Head of caudate nucleus (tissue), 42 donors: ENCODE data around the gene CHURC1.
A peak's percentile ranks its signal among the peaks of the same experiment; 100 is the strongest.

Experiments used
- DNase-seq, 42 donors: peaks; one replicate each; pipeline versions ENCODE4 v3.0.0 to v3.0.0-alpha.2; 2020 to 2021; ENCODE audit warnings: mixed read lengths in 7 of 42
- intact Hi-C: fragments of 100-400 bp; cut with DNase I; formaldehyde crosslinking; loops from one replicate; pipeline ENCODE4 v1.15.0; 2022

The CHURC1 gene

GRCh38 chr14:64932231-64932630, 18.0 kb downstream of the CHURC1 start:
- intact Hi-C loops = no loop called here
- no peak for DNase-seq

GRCh38 chr14:64934338-64934929, 20.2 kb downstream of the CHURC1 start:
- no peak for DNase-seq
- intact Hi-C loops = no loop called here

GRCh38 chr14:64935508-64935907, 21.3 kb downstream of the CHURC1 start:
- intact Hi-C loops = no loop called here
- DNase-seq = no peak

GRCh38 chr14:64937171-64937820, 23.0 kb downstream of the CHURC1 start:
- intact Hi-C loops = no loop called here
- DNase-seq = no peak

GRCh38 chr14:64937821-64938193, 23.6 kb downstream of the CHURC1 start:
- intact Hi-C loops = no loop called here

GRCh38 chr14:64938972-64939816, 24.9 kb downstream of the CHURC1 start:
- intact Hi-C loops = no loop called here
- DNase-seq = no peak

More at GRCh38 chr14:64937821-64938193, 23.6 kb downstream of the CHURC1 start:
- DNase-seq = peak in 1 of 42 donors; percentile 11

GRCh38 chr14:64939817-64940190, 25.5 kb downstream of the CHURC1 start:
- intact Hi-C loops = no loop called here
- DNase-seq = no peak

GRCh38 chr14:64940336-64940910, 26.2 kb downstream of the CHURC1 start:
- intact Hi-C loops = no loop called here
- DNase-seq = no peak

- DNase-seq = peak in 2 of 42 donors; percentile 14 to 19
- intact Hi-C loops = no loop called here
Observed at GRCh38 chr14:64942531-64943111, 28.4 kb downstream of the CHURC1 start, which contains the start of gene GPX2. Gene GPX2, minus strand, starts transcription at chr14:64942745. Its CDS starts 19 bp downstream, at chr14:64942726.

GRCh38 chr14:64943556-64943955, 29.3 kb downstream of the CHURC1 start:
- intact Hi-C loops = no loop called here
- DNase-seq = peak in 2 of 42 donors; percentile 11 to 14

- intact Hi-C loops = no loop called here
- peak in 2 of 42 donors; percentile 8 to 19 for DNase-seq
Observed at GRCh38 chr14:64944041-64944440, 29.8 kb downstream of the CHURC1 start.

GRCh38 chr14:64944861-64945260, 30.6 kb downstream of the CHURC1 start:
- DNase-seq = peak in 2 of 42 donors; percentile 10 to 21
- intact Hi-C loops = no loop called here

- peak in 2 of 42 donors; percentile 13 to 23 for DNase-seq
Observed at GRCh38 chr14:64945431-64946178, 31.4 kb downstream of the CHURC1 start.

GRCh38 chr14:64946310-64947045, 32.2 kb downstream of the CHURC1 start:
- intact Hi-C loops = no loop called here
- DNase-seq = peak in 2 of 42 donors; percentile 12 to 21

More at GRCh38 chr14:64945431-64946178, 31.4 kb downstream of the CHURC1 start:
- intact Hi-C loops = no loop called here

- intact Hi-C loops = no loop called here
- peak in 2 of 42 donors; percentile 24 to 40 for DNase-seq
Observed at GRCh38 chr14:64947710-64948611, 33.7 kb downstream of the CHURC1 start.

- DNase-seq = no peak
- intact Hi-C loops = no loop called here
Observed at GRCh38 chr14:64948612-64949210, 34.5 kb downstream of the CHURC1 start.
